Mesodermal cell (in vitro differentiated cells): Measurements from ENCODE around the gene GLB1L3.
"Not testable (repeated sequence)": the region's sequence is repeated elsewhere in the genome, so short reads cannot be mapped to it uniquely, and the experiment has no call there.

Experiments
- H3K27ac ChIP-seq: 2 replicates; pipeline ENCODE4 v1.7.0; 2013; ENCODE audit warnings: mild to moderate bottlenecking, low read depth, low read length, moderate library complexity; ENCODE audit not compliant: severe bottlenecking
- H3K36me3 ChIP-seq: 2 replicates; pipeline ENCODE4 v1.7.1; 2013; ENCODE audit warnings: mild to moderate bottlenecking, low read length, moderate library complexity; ENCODE audit not compliant: control insufficient read depth, insufficient read depth
- H3K4me1 ChIP-seq: one replicate; pipeline ENCODE4 v1.7.1; 2013; ENCODE audit warnings: mild to moderate bottlenecking, low read length; ENCODE audit not compliant: insufficient read depth, control insufficient read depth, poor library complexity, severe bottlenecking
- H3K4me3 ChIP-seq: 2 replicates; pipeline ENCODE4 v1.7.0; 2013; ENCODE audit warnings: low read length, control low read depth, mild to moderate bottlenecking; ENCODE audit not compliant: insufficient read depth, poor library complexity, severe bottlenecking; ENCODE audit errors: extremely low read depth
- H3K9me3 ChIP-seq: 2 replicates; pipeline ENCODE4 v1.7.1; 2013; ENCODE audit warnings: mild to moderate bottlenecking, low read length, moderate library complexity; ENCODE audit not compliant: control insufficient read depth
- WGBS, 2 experiments: methylation state at CpG; one replicate each; pipeline ENCODE4 v1.1.5; 2013; ENCODE audit warnings: missing lambda C conversion rate in 2 of 2; ENCODE audit not compliant: insufficient coverage in 2 of 2; 5-methylcytosine and 5-hydroxymethylcytosine counted together

Gene GLB1L3

GRCh38 chr11:134317103-134317502 is 40.9 kb downstream of the GLB1L3 start:
- H3K4me3 ChIP-seq: no peak overlapping the region
- no peak overlapping the region for H3K27ac ChIP-seq
- 80% methylated on average over 2 of the region's 3 CpGs; no CpG with 5 or more reads in 1 of the 2 experiments for WGBS, 2 experiments
- peaks cover 6% of the 10 kb centered on the region for H3K9me3 ChIP-seq
- H3K4me1 ChIP-seq: no peaks in the 10 kb centered on the region
- H3K36me3 ChIP-seq: no peaks in the 10 kb centered on the region

GRCh38 chr11:134321373-134321772 is 45.2 kb downstream of the GLB1L3 start:
- not testable (repeated sequence) for H3K4me1 ChIP-seq, H3K27ac ChIP-seq, H3K36me3 ChIP-seq, H3K9me3 ChIP-seq, H3K4me3 ChIP-seq
- no CpG with 5 or more reads among the region's 2 CpGs for WGBS, 2 experiments

- no peaks in the 10 kb centered on the region for H3K9me3 ChIP-seq
- H3K4me3 ChIP-seq: no peak overlapping the region
- no peak overlapping the region for H3K27ac ChIP-seq
- WGBS, 2 experiments: 87 to 94% methylated on average over 2 to 4 of the region's 4 CpGs
- no peaks in the 10 kb centered on the region for H3K4me1 ChIP-seq
- H3K36me3 ChIP-seq: no peaks in the 10 kb centered on the region
Measured at GRCh38 chr11:134322553-134322952, 46.4 kb downstream of the GLB1L3 start.

- H3K4me1 ChIP-seq: no peaks in the 10 kb centered on the region
- WGBS, 2 experiments: 86 to 100% methylated on average over 1 of the region's 1 CpG
- H3K9me3 ChIP-seq: no peaks in the 10 kb centered on the region
- no peak overlapping the region for H3K4me3 ChIP-seq
- H3K27ac ChIP-seq: no peak overlapping the region
- H3K36me3 ChIP-seq: no peaks in the 10 kb centered on the region
Measured at GRCh38 chr11:134328433-134328832, 52.3 kb downstream of the GLB1L3 start.

- Histone ChIP-seq H3K4me1 (no peaks in the 10 kb centered on the region), H3K4me3 (peak overlapping the region; percentile 29), H3K27ac (no peak overlapping the region), H3K36me3 (no peaks in the 10 kb centered on the region), H3K9me3 (no peaks in the 10 kb centered on the region)
- 36 to 47% methylated on average over 17 to 18 of the region's 22 CpGs for WGBS, 2 experiments
Measured at GRCh38 chr11:134330611-134331353, 54.6 kb downstream of the GLB1L3 start.

- H3K4me3 ChIP-seq: peak within 1 kb of the TSS; percentile 49
- no peaks in the 10 kb centered on the region for H3K9me3 ChIP-seq
- WGBS, 2 experiments: 0 to 1% methylated on average over 39 to 40 of the region's 80 CpGs
- H3K27ac ChIP-seq: no peak within 1 kb of the TSS
- no peaks in the 10 kb centered on the region for H3K4me1 ChIP-seq
- no peaks in the 10 kb centered on the region for H3K36me3 ChIP-seq
Measured at GRCh38 chr11:134331354-134332188, 55.4 kb downstream of the GLB1L3 start, which contains the start of gene GLB1L2. Gene GLB1L2 (plus strand): TSS chr11:134331988. CDS start chr11:134332062, 74 bp downstream.

GRCh38 chr11:134332189-134332631 is 56.0 kb downstream of the GLB1L3 start:
- peak overlapping the region; percentile 49 for H3K4me3 ChIP-seq
- no peak overlapping the region for H3K27ac ChIP-seq
- H3K4me1 ChIP-seq: no peaks in the 10 kb centered on the region
- H3K36me3 ChIP-seq: no peaks in the 10 kb centered on the region
- WGBS, 2 experiments: 1 to 2% methylated on average over 28 to 34 of the region's 40 CpGs
- no peaks in the 10 kb centered on the region for H3K9me3 ChIP-seq

- Histone ChIP-seq H3K27ac (no peak overlapping the region), H3K4me1 (no peaks in the 10 kb centered on the region), H3K4me3 (peak overlapping the region; percentile 49), H3K36me3 (no peaks in the 10 kb centered on the region), H3K9me3 (no peaks in the 10 kb centered on the region)
- 56 to 100% methylated on average over 1 to 7 of the region's 7 CpGs for WGBS, 2 experiments
Measured at GRCh38 chr11:134332782-134333181, 56.6 kb downstream of the GLB1L3 start.

GRCh38 chr11:134333312-134333711 is 57.1 kb downstream of the GLB1L3 start:
- 88 to 93% methylated on average over 6 to 7 of the region's 7 CpGs for WGBS, 2 experiments
- Histone ChIP-seq H3K36me3 (no peaks in the 10 kb centered on the region), H3K4me3 (no peak overlapping the region), H3K4me1 (no peaks in the 10 kb centered on the region), H3K9me3 (no peaks in the 10 kb centered on the region), H3K27ac (no peak overlapping the region)

GRCh38 chr11:134333946-134334345 is 57.8 kb downstream of the GLB1L3 start:
- no peaks in the 10 kb centered on the region for H3K36me3 ChIP-seq
- no peaks in the 10 kb centered on the region for H3K4me1 ChIP-seq
- H3K4me3 ChIP-seq: no peak overlapping the region
- 76 to 96% methylated on average over 3 of the region's 3 CpGs for whole genome bisulfite sequencing, 2 experiments
- no peak overlapping the region for H3K27ac ChIP-seq
- H3K9me3 ChIP-seq: no peaks in the 10 kb centered on the region
